ENCODE results near the gene MANEAL.
"Not testable (repeated sequence)": the region's sequence is repeated elsewhere in the genome, so short reads cannot be mapped to it uniquely, and the experiment has no call there.

Gene MANEAL

DNA sequence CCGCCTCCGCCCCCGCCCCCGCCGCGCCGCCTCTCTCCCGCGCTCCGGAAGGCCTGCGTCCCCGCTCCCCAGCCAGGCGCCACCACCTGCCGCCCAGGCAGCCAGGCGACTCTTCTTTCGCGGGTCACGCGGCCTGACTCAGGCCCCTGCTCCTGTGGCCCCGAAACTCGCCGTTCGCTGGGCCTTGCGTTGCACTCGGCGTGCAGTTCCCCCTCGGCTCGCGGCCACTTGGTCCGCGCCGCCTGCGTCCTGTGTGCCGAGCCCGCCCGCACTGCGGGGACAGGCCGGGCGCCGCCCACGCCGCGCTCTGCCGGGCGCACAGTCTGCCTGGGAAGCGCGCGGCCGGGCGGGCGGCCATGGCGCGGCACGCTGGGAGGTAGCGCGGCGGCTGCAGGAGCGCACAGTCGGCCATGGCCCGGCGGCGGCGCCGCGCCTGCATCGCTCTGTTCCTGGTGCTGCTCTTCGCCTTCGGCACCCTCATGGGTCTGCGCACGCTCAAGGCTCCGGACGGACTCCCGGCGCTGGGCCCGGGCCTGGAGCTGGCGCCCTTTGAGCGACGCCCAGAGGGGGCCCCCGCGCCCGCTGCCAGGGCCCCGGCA is at the start of gene MANEAL:
MANEAL (plus strand) TSS at position 75 of the 599 bp plus-strand sequence; CDS start at position 411, 336 bp downstream.
- DNase-seq (ENCODE audit: low read depth), result peak; percentile 50

- DNase-seq (ENCODE audit: low read depth), result no peak
These were observed 46.8 kb upstream of the MANEAL start for GRCh38 chr1:37746806-37747205.

GRCh38 chr1:37748565-37748964 is 45.1 kb upstream of the MANEAL start:
- DNase-seq (ENCODE audit: low read depth), result no peak

DNA sequence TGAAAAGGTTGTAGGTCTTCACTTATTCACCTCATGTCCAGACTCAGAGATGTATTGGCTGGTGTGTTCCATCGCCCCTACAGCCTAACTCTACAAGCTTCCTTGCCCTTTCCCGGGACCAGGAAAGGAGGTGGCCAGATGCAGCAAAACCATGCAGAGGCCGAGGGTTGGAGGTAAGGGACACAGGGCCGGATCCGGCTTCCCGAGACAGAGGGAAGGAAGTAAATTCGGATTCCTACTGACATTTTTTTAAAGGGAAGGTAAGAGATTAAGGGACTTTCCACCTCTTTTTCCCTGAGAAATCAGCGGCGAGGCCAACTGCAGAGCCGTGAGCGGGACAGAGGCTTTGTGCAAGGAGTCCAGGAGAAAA is 41.4 kb upstream of the MANEAL start:
- DNase-seq (ENCODE audit: low read depth), result no peak

GRCh38 chr1:37752583-37753471 is 40.8 kb upstream of the MANEAL start:
- DNase-seq (ENCODE audit: low read depth), result no peak

GRCh38 chr1:37753473-37754321 is 40.0 kb upstream of the MANEAL start:
- no peak for DNase-seq (ENCODE audit: low read depth)

- no peak for DNase-seq (ENCODE audit: low read depth)
These were observed 38.4 kb upstream of the MANEAL start for GRCh38 chr1:37755290-37755689.

DNA sequence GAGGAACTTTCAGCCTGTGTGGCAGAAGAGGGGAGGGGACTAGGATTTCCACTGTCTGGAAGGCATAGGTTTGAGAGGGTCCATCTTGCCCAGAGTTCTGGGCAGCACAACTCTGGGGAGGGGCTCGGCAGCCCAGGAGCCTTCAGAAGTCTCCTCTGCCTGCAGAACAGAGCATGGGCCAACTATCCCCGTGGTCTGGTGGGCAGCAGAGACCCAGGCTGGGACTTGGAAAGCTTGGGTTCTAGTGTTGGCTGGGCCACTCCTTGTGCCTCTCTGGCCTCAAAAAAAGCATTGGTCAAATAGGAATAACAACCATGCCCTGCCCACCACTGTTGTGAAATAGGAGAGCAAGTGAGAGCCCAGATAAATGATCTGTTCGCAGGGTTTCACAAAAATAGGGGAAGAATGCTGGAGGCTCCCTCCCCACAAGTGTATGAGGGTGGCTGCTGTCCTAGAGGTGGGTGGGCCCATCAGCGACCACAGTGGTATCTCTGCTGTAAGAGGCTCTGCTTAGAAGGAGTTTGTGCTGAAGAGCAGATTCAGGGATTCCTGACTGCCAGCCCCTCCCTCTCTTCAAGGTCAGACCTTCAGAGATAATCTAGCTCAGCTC is 37.6 kb upstream of the MANEAL start:
- no peak for DNase-seq (ENCODE audit: low read depth)

GRCh38 chr1:37759451-37759850 is 34.2 kb upstream of the MANEAL start:
- DNase-seq (ENCODE audit: low read depth), result no peak

DNA sequence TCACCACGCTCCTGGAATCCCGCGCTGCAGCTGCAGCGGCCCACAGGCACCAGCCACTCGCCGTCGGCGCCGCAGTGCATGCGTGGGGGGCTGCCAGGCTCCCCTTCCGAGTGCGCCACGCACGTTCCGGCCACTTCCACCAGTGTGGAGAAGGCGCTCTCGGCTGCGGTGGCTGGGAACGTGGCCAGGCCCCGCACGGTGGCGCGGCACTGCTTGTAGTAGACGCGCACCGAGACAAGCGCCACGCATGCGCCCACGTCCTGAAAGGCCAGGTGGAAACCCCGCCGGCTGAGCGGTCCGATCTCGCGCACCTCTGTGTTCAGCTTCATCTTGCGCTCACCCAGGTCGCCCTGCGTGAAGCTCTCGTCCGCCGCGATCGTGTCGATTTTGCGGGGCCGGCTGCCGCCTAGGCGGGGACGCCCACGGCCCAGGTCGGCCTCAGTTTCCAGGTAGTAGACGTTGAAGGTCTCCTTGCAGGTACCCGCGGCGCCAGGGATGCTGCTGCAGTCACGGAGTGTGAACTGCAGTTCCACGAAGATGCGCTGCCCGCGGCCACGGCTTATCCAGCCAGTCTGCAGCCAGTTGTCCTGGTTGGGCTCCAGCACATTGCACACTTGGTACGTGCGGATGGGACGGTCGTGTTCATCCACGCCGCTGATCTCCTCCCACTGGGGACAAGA is 32.1 kb upstream of the MANEAL start:
- DNase-seq (ENCODE audit: low read depth), result no peak

DNA sequence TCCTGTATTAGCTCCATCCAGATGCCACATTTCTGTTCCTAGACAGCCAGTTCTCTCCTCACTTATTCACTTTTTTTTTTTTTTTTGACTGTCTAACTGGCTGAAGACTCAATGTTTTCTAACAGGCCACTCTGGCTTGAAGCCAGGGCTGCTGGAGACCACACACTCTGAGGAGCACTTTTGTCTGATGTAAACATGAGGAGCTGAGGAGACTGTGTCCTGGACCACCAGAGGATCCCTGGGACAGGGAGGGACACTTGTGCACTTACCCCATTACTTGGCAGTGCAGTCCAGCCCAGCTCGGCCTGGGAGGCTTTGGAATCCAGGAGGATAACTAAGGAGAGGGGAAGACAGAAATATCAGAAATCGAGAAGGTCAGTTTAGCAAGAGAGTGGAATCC is 31.1 kb upstream of the MANEAL start:
- DNase-seq (ENCODE audit: low read depth), result no peak

DNA sequence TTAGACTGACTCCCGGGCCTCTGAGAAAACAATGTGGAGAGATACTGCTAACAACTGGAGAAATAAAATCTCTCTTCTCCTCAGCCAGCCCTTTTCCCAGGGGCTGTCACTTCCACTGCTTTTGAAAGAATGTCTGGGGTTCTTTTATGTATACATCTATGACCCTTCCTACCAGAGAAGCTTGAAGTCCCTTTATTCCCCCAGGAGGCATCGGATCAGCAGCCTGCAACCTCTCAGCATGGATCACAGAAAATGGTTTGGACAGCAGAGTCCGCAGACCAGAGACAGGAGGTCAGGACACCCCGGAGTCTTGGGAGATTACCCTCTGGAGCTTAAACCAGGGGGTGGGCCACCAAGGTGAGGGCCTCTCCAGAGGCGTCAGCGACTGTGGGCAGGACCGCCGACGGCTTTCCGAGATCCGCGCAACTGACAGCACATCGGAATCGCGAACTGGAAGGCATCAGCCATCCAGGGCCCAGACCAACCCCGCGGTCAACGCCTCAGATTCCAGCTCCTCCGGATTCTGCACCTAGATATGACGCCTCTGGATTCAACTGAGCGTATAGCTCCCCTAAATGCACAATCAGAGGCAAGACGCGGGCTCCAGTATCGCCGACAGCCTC is 29.7 kb upstream of the MANEAL start:
- no peak for DNase-seq (ENCODE audit: low read depth)

GRCh38 chr1:37764414-37764825 is 29.2 kb upstream of the MANEAL start:
- DNase-seq (ENCODE audit: low read depth), result peak; percentile 37

- DNase-seq (ENCODE audit: low read depth), result no peak
These were observed 28.7 kb upstream of the MANEAL start, which contains the start of gene EPHA10 for GRCh38 chr1:37764888-37765441. TSS of gene EPHA10 (minus strand) at chr1:37765120. CDS start at chr1:37765066, 54 bp downstream.

- DNase-seq (ENCODE audit: low read depth), result no peak
These were observed 27.6 kb upstream of the MANEAL start for GRCh38 chr1:37765916-37766664.

DNA sequence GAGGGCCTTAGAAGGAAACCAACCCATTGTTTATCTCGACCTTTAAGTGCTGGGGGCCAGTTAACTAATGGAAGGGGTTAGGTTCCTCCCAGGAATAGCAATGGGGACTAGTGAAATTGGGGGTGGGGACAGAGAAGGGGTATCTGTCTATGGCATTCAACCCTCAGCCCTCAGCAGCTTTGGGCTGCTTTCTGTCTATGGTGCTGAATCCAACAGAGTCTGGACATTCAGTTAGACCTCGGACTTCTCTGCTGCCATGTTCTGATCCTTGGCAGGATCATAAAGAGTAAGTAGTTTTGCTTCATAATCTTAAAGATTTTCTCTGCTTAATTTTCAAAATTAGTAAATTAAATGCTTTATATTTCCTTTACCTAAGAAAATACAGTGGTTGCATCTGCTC is 26.2 kb upstream of the MANEAL start:
- DNase-seq (ENCODE audit: low read depth), result no peak

GRCh38 chr1:37771440-37771839 is 22.2 kb upstream of the MANEAL start:
- DNase-seq (ENCODE audit: low read depth), result not testable (repeated sequence)

DNA sequence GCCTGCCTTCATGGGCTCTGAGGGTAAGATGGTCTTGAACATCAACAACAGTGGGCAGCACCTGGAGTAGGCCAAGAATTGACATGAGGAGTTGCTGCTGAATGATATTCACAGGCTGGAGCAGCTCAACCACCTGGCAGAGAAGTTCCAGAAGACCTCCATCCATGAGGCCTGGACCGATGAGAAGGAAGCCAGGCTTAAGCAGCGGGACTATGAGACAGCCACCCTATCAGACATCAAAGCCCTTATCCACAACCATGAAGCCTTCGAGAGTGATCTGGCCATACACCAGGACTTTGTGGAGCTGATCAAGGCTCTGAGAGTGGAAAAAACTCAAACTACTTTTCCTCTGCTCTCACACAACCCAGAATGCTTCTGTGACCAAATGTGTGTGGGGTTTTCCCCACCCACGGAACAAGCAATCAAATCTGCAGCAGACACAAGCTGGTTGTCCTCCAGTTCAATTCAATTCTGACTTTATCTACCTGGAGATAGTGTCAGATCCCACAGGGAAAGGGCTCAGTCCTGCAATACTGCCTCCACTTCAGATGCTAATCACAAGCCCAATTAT is 16.6 kb upstream of the MANEAL start:
- DNase-seq (ENCODE audit: low read depth), result no peak

DNA sequence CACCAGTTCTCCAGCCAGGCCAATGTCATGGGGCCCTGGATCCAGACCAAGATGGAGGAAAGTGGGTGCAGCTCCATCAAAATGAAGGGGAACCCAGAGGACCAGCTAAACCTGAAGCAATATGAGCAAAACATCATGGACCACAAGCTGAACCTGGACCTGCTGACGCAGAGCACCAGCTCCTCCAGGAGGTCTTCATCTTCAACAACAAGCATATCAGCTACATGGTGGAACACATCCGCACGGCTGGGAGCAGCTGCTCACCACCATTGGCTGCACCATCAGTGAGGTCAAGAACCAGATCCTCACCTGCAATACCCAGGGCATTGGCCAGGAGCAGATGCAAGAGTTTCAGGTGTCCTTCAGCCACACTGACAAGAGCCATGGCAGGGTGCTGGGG is 15.0 kb upstream of the MANEAL start:
- DNase-seq (ENCODE audit: low read depth), result no peak

DNA sequence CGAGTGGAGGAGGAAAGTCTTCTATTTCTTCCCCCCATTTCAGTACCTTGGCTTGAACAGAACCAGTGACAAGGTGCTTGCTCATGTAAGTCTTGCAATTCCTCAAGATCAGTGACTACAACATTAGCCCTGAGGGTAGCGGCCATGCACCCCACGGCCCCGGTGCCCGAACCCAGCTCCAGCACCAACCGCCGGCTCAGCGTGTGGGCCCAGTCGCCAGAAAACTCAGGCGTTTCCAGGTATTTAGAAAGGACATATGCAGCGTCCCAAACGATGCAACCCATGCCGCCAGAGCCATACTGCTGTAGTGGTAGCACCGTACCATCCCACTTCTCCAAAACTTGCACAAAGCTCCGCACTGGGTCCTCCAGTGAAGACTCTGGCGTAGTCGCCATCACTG is 11.2 kb upstream of the MANEAL start:
- DNase-seq (ENCODE audit: low read depth), result no peak

Data from amniotic epithelial cell (primary cell).